ENCODE measurements around the gene SYNDIG1L. TPM values are rescaled to one million over a fixed set of nuclear protein-coding genes. Genes with fewer than 3 reads are reported as not detected.

SYNDIG1L gene
- total and polyA plus RNA-seq, 2 of the 4 experiments (the other 2 are of a cell fraction): not detected

GRCh38 chr14:74360163-74360562, 65.8 kb downstream of the SYNDIG1L start:
- Histone ChIP-seq H2AK9ac (replicated peaks; ENCODE audit: low read depth, low read length, poor library complexity) (no peak overlapping the region), H3K56ac (ENCODE audit: extremely low read depth, insufficient read depth, low read length) (no peak overlapping the region), H3K79me1 (ENCODE audit: low read depth in 1 of 2, low read length in 2 of 2) (no peaks in the 10 kb centered on the region), H4K8ac (ENCODE audit: low read depth in 2 of 2, low read length in 2 of 2) (no peak overlapping the region), H2AFZ (replicated peaks; ENCODE audit: low read length, poor library complexity) (no peak overlapping the region), H2BK15ac (ENCODE audit: low read depth, low read length) (no peak overlapping the region), H3K36me3 (ENCODE audit: control insufficient read depth, insufficient read depth, low read length) (no peaks in the 10 kb centered on the region), H4K20me1 (ENCODE audit: insufficient read depth, low read length) (no peaks in the 10 kb centered on the region), H2BK20ac (ENCODE audit: low read depth, low read length) (no peak overlapping the region), H3K4me1 (ENCODE audit: control insufficient read depth, insufficient read depth, low read length) (no peaks in the 10 kb centered on the region), H3K18ac (ENCODE audit: low read depth, low read length) (no peak overlapping the region), H3K14ac (replicated peaks; ENCODE audit: low read depth, low read length) (no peak overlapping the region), H3K23ac (ENCODE audit: low read depth, low read length) (no peak overlapping the region), H3K4me2 (ENCODE audit: low read depth, low read length) (no peak overlapping the region), H3K4ac (ENCODE audit: low read depth, low read length) (no peak overlapping the region), H3K4me3 (ENCODE audit: insufficient read depth, low read depth, low read length) (no peak overlapping the region), H3K27ac (ENCODE audit: insufficient read depth, low read length) (no peak overlapping the region), H2BK5ac (ENCODE audit: low read depth, low read length, poor library complexity, severe bottlenecking) (no peak overlapping the region), H4K91ac (ENCODE audit: insufficient read depth, low read depth, low read length) (no peak overlapping the region), H2AK5ac (ENCODE audit: low read depth, low read length) (no peak overlapping the region), H3K27me3 (ENCODE audit: control insufficient read depth, insufficient read depth, low read length) (peaks cover 47% of the 10 kb centered on the region), H3K9me3 (ENCODE audit: control insufficient read depth, insufficient read depth, low read length) (no peaks in the 10 kb centered on the region), H3K9me1 (ENCODE audit: insufficient read depth, low read length) (no peaks in the 10 kb centered on the region), H2BK120ac (ENCODE audit: low read depth, low read length) (no peak overlapping the region), H4K5ac (ENCODE audit: low read depth, low read length) (no peak overlapping the region), H3K9ac (ENCODE audit: low read depth, low read length) (no peak overlapping the region)
- ChIA-PET POLR2A (ENCODE audit: unreplicated experiment) (no interaction called here), CTCF (no interaction called here)
- BruUV-seq (replicated peaks): no TSS peak
- in situ Hi-C loops (cut with MboI; ENCODE audit: low sequenced_read_pairs) (loop anchor here (5.0 kb wide), 1 partner anchor 112 kb away; no protein-coding TSS in a partner anchor), dilution Hi-C loops (cut with HindIII; ENCODE audit: low sequenced_read_pairs, unreplicated experiment) (no loop called here), intact Hi-C loops (cut with micrococcal nuclease) (loop anchor here (10.0 kb wide), 1 partner anchor 445 kb away; no protein-coding TSS in a partner anchor)
- WGBS, 2 experiments (ENCODE audit: extremely low coverage in 2 of 2, insufficient read length in 1 of 2): 20% methylated on average over 1 of the region's 3 CpGs; no CpG with 5 or more reads in 1 of the 2 experiments
- TF ChIP-seq, protein P1, sequence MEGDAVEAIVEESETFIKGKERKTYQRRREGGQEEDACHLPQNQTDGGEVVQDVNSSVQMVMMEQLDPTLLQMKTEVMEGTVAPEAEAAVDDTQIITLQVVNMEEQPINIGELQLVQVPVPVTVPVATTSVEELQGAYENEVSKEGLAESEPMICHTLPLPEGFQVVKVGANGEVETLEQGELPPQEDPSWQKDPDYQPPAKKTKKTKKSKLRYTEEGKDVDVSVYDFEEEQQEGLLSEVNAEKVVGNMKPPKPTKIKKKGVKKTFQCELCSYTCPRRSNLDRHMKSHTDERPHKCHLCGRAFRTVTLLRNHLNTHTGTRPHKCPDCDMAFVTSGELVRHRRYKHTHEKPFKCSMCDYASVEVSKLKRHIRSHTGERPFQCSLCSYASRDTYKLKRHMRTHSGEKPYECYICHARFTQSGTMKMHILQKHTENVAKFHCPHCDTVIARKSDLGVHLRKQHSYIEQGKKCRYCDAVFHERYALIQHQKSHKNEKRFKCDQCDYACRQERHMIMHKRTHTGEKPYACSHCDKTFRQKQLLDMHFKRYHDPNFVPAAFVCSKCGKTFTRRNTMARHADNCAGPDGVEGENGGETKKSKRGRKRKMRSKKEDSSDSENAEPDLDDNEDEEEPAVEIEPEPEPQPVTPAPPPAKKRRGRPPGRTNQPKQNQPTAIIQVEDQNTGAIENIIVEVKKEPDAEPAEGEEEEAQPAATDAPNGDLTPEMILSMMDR (conservative IDR thresholded peaks at IDR 0.05; ENCODE audit: low read depth, low read length): no peak
- TF ChIP-seq, protein P2, sequence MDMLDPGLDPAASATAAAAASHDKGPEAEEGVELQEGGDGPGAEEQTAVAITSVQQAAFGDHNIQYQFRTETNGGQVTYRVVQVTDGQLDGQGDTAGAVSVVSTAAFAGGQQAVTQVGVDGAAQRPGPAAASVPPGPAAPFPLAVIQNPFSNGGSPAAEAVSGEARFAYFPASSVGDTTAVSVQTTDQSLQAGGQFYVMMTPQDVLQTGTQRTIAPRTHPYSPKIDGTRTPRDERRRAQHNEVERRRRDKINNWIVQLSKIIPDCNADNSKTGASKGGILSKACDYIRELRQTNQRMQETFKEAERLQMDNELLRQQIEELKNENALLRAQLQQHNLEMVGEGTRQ (IDR thresholded peaks at IDR 0.05; ENCODE audit: low read depth, low read length): no peak
- TF ChIP-seq CEBPB (IDR thresholded peaks at IDR 0.05; ENCODE audit: low read depth, low read length) (no peak), MAFK (IDR thresholded peaks at IDR 0.05; ENCODE audit: low read depth, low read length) (no peak), RCOR1 (IDR thresholded peaks at IDR 0.05; ENCODE audit: insufficient replicate concordance, low read length) (no peak), CHD1 (IDR thresholded peaks at IDR 0.05; ENCODE audit: low read depth, low read length) (no peak), NFE2L2 (IDR thresholded peaks at IDR 0.05; ENCODE audit: low read depth, low read length) (no peak), FOS (IDR thresholded peaks at IDR 0.05; ENCODE audit: low read depth, low read length) (no peak), MAZ (IDR thresholded peaks at IDR 0.05; ENCODE audit: borderline replicate concordance, low read depth, low read length) (no peak), RFX5 (IDR thresholded peaks at IDR 0.05; ENCODE audit: low read depth, low read length) (no peak), MXI1 (IDR thresholded peaks at IDR 0.05; ENCODE audit: borderline replicate concordance, low read depth, low read length) (no peak), POLR2A (IDR thresholded peaks at IDR 0.05; ENCODE audit: low read depth, low read length) (no peak), SMC3 (IDR thresholded peaks at IDR 0.05; ENCODE audit: low read depth, low read length) (no peak), BHLHE40 (IDR thresholded peaks at IDR 0.05; ENCODE audit: low read depth, low read length) (no peak), RAD21 (IDR thresholded peaks at IDR 0.05; ENCODE audit: low read length) (no peak)
- TF ChIP-seq, protein P3, sequence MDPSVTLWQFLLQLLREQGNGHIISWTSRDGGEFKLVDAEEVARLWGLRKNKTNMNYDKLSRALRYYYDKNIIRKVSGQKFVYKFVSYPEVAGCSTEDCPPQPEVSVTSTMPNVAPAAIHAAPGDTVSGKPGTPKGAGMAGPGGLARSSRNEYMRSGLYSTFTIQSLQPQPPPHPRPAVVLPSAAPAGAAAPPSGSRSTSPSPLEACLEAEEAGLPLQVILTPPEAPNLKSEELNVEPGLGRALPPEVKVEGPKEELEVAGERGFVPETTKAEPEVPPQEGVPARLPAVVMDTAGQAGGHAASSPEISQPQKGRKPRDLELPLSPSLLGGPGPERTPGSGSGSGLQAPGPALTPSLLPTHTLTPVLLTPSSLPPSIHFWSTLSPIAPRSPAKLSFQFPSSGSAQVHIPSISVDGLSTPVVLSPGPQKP (IDR thresholded peaks at IDR 0.05; ENCODE audit: borderline replicate concordance, low read depth, low read length): no peak
- DNase-seq (no peak), ATAC-seq (ENCODE audit: low read depth) (no peak)
